Measurements from ENCODE around the gene MPL.
A peak's percentile ranks its signal among the peaks of the same experiment; 100 is the strongest.

Gene MPL

GRCh38 chr1:43305926-43306687 lies 31.5 kb upstream of the MPL start:
- no peak for DNase-seq

GRCh38 chr1:43306688-43307457 lies 30.7 kb upstream of the MPL start:
- no peak for DNase-seq

- no peak for DNase-seq
Measured at GRCh38 chr1:43307458-43308158, 30.0 kb upstream of the MPL start.

GRCh38 chr1:43308635-43309404 lies 28.8 kb upstream of the MPL start:
- DNase-seq: no peak

- DNase-seq: no peak
Measured at GRCh38 chr1:43309405-43310025, 28.1 kb upstream of the MPL start.

GRCh38 chr1:43311521-43311920 lies 26.1 kb upstream of the MPL start:
- DNase-seq: no peak

- no peak for DNase-seq
Measured at GRCh38 chr1:43312212-43312623, 25.4 kb upstream of the MPL start.

GRCh38 chr1:43312663-43313515 lies 24.7 kb upstream of the MPL start:
- no peak for DNase-seq

GRCh38 chr1:43313771-43314170 lies 23.8 kb upstream of the MPL start:
- DNase-seq: no peak

GRCh38 chr1:43314233-43314632 lies 23.4 kb upstream of the MPL start:
- no peak for DNase-seq

- DNase-seq: peak in 29 of 56 donors; percentile 10 to 74 (median 41)
Measured at GRCh38 chr1:43315481-43315880, 22.1 kb upstream of the MPL start.

- DNase-seq: no peak
Measured at GRCh38 chr1:43315963-43316737, 21.5 kb upstream of the MPL start.

GRCh38 chr1:43316738-43317520 lies 20.7 kb upstream of the MPL start:
- no peak for DNase-seq

- DNase-seq: peak in 44 of 56 donors; percentile 9 to 87 (median 55)
Measured at GRCh38 chr1:43317817-43318471, 19.7 kb upstream of the MPL start.

GRCh38 chr1:43318831-43319230 lies 18.8 kb upstream of the MPL start:
- DNase-seq: no peak

GRCh38 chr1:43319288-43319687 lies 18.3 kb upstream of the MPL start:
- no peak for DNase-seq

GRCh38 chr1:43319766-43320165 lies 17.9 kb upstream of the MPL start:
- no peak for DNase-seq

All from amygdala (tissue), 56 donors.